Measurements from ENCODE around the gene HRC. TPM values are rescaled to one million over a fixed set of nuclear protein-coding genes. Genes with fewer than 3 reads are reported as not detected.

Gene HRC
- polyA plus RNA-seq, 1 experiment = not detected

GRCh38 chr19:49161987-49162386, 6.8 kb upstream of the HRC start:
- no peak for TF ChIP-seq CTCF (IDR thresholded peaks at IDR 0.05; ENCODE audit: low read depth, low read length)
- H3K9me3 ChIP-seq (ENCODE audit: control insufficient read depth, insufficient read depth, low read length) = no peaks in the 10 kb centered on the region; the same call in 1 of the 2 replicates
- CTCF ChIA-PET = interaction anchor here (4.3 kb wide), 1 partner anchor 37 kb away, joined by 24 read pairs; no protein-coding TSS in a partner anchor
- no peak for DNase-seq (ENCODE audit: low read depth, low spot score)
- no peaks in the 10 kb centered on the region for H3K27me3 ChIP-seq (ENCODE audit: control insufficient read depth, insufficient read depth, low read length)
- POLR2A ChIA-PET = no interaction called here
- no peak overlapping the region for H3K27ac ChIP-seq (ENCODE audit: low read depth, low read length)
- H3K4me3 ChIP-seq (ENCODE audit: low read depth, low read length) = no peak overlapping the region

GRCh38 chr19:49160450-49161189, 5.4 kb upstream of the HRC start:
- ChIA-PET CTCF (interaction anchor here (4.3 kb wide), 1 partner anchor 38 kb away, joined by 24 read pairs; no protein-coding TSS in a partner anchor), POLR2A (no interaction called here)
- Histone ChIP-seq H3K9me3 (ENCODE audit: control insufficient read depth, insufficient read depth, low read length) (no peaks in the 10 kb centered on the region; the same call in 1 of the 2 replicates), H3K27ac (ENCODE audit: low read depth, low read length) (no peak overlapping the region), H3K4me3 (ENCODE audit: low read depth, low read length) (no peak overlapping the region), H3K27me3 (ENCODE audit: control insufficient read depth, insufficient read depth, low read length) (no peaks in the 10 kb centered on the region)
- no peak for DNase-seq (ENCODE audit: low read depth, low spot score)
- no peak for TF ChIP-seq CTCF (IDR thresholded peaks at IDR 0.05; ENCODE audit: low read depth, low read length)

- Histone ChIP-seq H3K4me3 (ENCODE audit: low read depth, low read length) (peak within 1 kb of the TSS; percentile 94), H3K9me3 (ENCODE audit: control insufficient read depth, insufficient read depth, low read length) (peaks cover 4% of the 10 kb centered on the region; the same call in 1 of the 2 replicates), H3K27ac (ENCODE audit: low read depth, low read length) (no peak within 1 kb of the TSS), H3K27me3 (ENCODE audit: control insufficient read depth, insufficient read depth, low read length) (no peaks in the 10 kb centered on the region)
- POLR2A ChIA-PET = no interaction called here
- no peak for TF ChIP-seq CTCF (IDR thresholded peaks at IDR 0.05; ENCODE audit: low read depth, low read length)
- CTCF ChIA-PET = interaction anchor here (1.3 kb wide), 1 partner anchor 42 kb away, joined by 6 read pairs; no protein-coding TSS in a partner anchor
- no peak for DNase-seq (ENCODE audit: low read depth, low spot score)
These were observed 2.4 kb upstream of the HRC start, which contains the start of gene TRPM4 for GRCh38 chr19:49157445-49158224. Gene TRPM4 (plus strand): TSS chr19:49157792. CDS start chr19:49157867, 75 bp downstream.

- H3K27ac ChIP-seq (ENCODE audit: low read depth, low read length) = no peak overlapping the region
- ChIA-PET CTCF (no interaction called here), POLR2A (no interaction called here)
- H3K27me3 ChIP-seq (ENCODE audit: control insufficient read depth, insufficient read depth, low read length) = no peaks in the 10 kb centered on the region
- no peak overlapping the region for H3K4me3 ChIP-seq (ENCODE audit: low read depth, low read length)
- no peak for DNase-seq (ENCODE audit: low read depth, low spot score)
- no peak for TF ChIP-seq CTCF (IDR thresholded peaks at IDR 0.05; ENCODE audit: low read depth, low read length)
- peaks cover 9% of the 10 kb centered on the region; the same call in 1 of the 2 replicates for H3K9me3 ChIP-seq (ENCODE audit: control insufficient read depth, insufficient read depth, low read length)
These were observed 687 bp upstream of the HRC start for GRCh38 chr19:49155820-49156346.
